NB4 (cell line): ENCODE data around the gene CD101.
"Not testable (repeated sequence)": the region's sequence is repeated elsewhere in the genome, so short reads cannot be mapped to it uniquely, and the experiment has no call there.

Source experiments
- MYC ChIP-seq: IDR thresholded peaks from 2 replicates; pipeline ENCODE4 v1.6.1; 2011; ENCODE audit warnings: low read depth, low read length
- POLR2A ChIP-seq: IDR thresholded peaks from 2 replicates; pipeline ENCODE4 v1.6.1; 2011; ENCODE audit warnings: mild to moderate bottlenecking; ENCODE audit not compliant: insufficient read length; ENCODE audit errors: extremely low read depth
- TF ChIP-seq, protein P1 (sequence below): IDR thresholded peaks from one replicate; pipeline ENCODE4 v1.5.1; 2012; ENCODE audit warnings: low read depth, low read length
- TF ChIP-seq, protein P2 (sequence below): IDR thresholded peaks from 2 replicates; pipeline ENCODE4 v1.6.1; 2011; ENCODE audit warnings: low read depth, low read length

DNA sequence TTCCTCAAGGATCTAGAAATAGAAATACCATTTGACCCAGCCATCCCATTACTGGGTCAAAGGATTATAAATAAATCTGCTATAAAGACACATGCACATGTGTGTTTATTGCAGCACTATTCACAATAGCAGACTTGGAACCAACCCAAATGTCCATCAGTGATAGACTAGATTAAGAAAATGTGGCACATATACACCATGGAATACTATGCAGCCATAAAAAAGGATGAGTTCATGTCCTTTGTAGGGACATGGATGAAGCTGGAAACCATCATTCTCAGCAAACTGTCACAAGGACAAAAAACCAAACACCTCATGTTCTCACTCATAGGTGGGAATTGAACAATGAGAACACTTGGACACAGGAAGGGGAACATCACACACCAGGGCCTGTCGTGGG, 21.3 kb upstream of the CD101 start:
- TF ChIP-seq, protein P1, sequence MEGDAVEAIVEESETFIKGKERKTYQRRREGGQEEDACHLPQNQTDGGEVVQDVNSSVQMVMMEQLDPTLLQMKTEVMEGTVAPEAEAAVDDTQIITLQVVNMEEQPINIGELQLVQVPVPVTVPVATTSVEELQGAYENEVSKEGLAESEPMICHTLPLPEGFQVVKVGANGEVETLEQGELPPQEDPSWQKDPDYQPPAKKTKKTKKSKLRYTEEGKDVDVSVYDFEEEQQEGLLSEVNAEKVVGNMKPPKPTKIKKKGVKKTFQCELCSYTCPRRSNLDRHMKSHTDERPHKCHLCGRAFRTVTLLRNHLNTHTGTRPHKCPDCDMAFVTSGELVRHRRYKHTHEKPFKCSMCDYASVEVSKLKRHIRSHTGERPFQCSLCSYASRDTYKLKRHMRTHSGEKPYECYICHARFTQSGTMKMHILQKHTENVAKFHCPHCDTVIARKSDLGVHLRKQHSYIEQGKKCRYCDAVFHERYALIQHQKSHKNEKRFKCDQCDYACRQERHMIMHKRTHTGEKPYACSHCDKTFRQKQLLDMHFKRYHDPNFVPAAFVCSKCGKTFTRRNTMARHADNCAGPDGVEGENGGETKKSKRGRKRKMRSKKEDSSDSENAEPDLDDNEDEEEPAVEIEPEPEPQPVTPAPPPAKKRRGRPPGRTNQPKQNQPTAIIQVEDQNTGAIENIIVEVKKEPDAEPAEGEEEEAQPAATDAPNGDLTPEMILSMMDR, result not testable (repeated sequence)
- TF ChIP-seq POLR2A, MYC: not testable (repeated sequence)
- TF ChIP-seq, protein P2, sequence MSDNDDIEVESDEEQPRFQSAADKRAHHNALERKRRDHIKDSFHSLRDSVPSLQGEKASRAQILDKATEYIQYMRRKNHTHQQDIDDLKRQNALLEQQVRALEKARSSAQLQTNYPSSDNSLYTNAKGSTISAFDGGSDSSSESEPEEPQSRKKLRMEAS, result not testable (repeated sequence)
